Heart right ventricle (tissue), 16 donors: ENCODE measurements around the gene ADGRL3. TPM values are rescaled to one million over a fixed set of nuclear protein-coding genes. Genes with fewer than 3 reads are reported as not detected.

Source experiments
- ATAC-seq, 8 donors: fragments of 200-7000 bp; cut with Tn5 transposase; one replicate each; pipeline ENCODE4 v1.9.1; 2020; ENCODE audit warnings: mild to moderate bottlenecking in 8 of 8, moderate library complexity in 8 of 8, moderate number of reproducible peaks in 1 of 8
- DNase-seq, 2 donors: peaks; one replicate each; pipeline ENCODE4 v3.0.0-alpha.2; 2020
- H3K27ac ChIP-seq, 10 donors: fragments of 200-600 bp; sonication (generic) in 2 of 10; one replicate each; pipeline versions ENCODE4 v1.5.0 to v1.8.0; 2020 to 2022; ENCODE audit warnings: mild to moderate bottlenecking in 3 of 10
- H3K27me3 ChIP-seq, 7 donors: fragments of 200-600 bp; one replicate each; pipeline ENCODE4 v1.8.0; 2021 to 2022; ENCODE audit warnings: mild to moderate bottlenecking in 2 of 7
- H3K36me3 ChIP-seq, 9 donors: fragments of 200-600 bp; sonication (generic) in 1 of 9; one replicate each; pipeline versions ENCODE4 v1.5.0 to v1.8.0; 2020 to 2022; ENCODE audit warnings: mild to moderate bottlenecking in 2 of 9
- H3K4me1 ChIP-seq, 9 donors: fragments of 200-600 bp; sonication (generic) in 1 of 9; one replicate each; pipeline versions ENCODE4 v1.5.0 to v1.8.0; 2020 to 2022; ENCODE audit warnings: mild to moderate bottlenecking in 4 of 9
- H3K4me3 ChIP-seq, 10 donors: fragments of 200-600 bp; sonication (generic) in 2 of 10; one replicate each; pipeline versions ENCODE4 v1.5.0 to v1.8.0; 2020 to 2022; ENCODE audit warnings: mild to moderate bottlenecking in 7 of 10, moderate library complexity in 2 of 10
- H3K9me3 ChIP-seq, 11 donors: fragments of 200-600 bp in 10 of 11; sonication (generic) in 2 of 11; one replicate each; pipeline versions ENCODE4 v1.5.0 to v1.8.0; 2013 to 2022; ENCODE audit warnings: mild to moderate bottlenecking in 2 of 11, control low read depth in 1 of 11, moderate library complexity in 1 of 11
- whole genome bisulfite sequencing, 2 donors: extraction: QIAGEN DNeasy Blood & Tissue Kit; methylation state at CpG; one replicate each; pipeline ENCODE4 v1.1.7; 2013; ENCODE audit warnings: inconsistent platforms in 1 of 2; 5-methylcytosine and 5-hydroxymethylcytosine counted together
- intact Hi-C, 10 donors: fragments of 100-400 bp; cut with DNase I; formaldehyde crosslinking; loops; one replicate each; pipeline versions ENCODE4 v1.11.1 to v1.14.2; 2022
- polyA plus RNA-seq, 2 donors: library from polyadenylated mRNA; stranded (reverse); fragments of 200-250 nt; gene quantifications; one replicate each; pipeline ENCODE4 v1.2.3, GENCODE V29; 2013
- total RNA-seq, 10 donors: library from RNA; stranded (reverse); fragmentation: NEBNext Ultra II Directional in 3 of 10; extraction: Animal tissue kit (Norgen Biotek cat#: 25700) in 3 of 10; gene quantifications; one replicate each; pipeline versions ENCODE4 v1.2.1 to v1.2.4, GENCODE V29; 2021 to 2023
- TF ChIP-seq, protein P1 (sequence below), 9 donors: fragments of 200-600 bp; sonication (generic) in 2 of 9; IDR thresholded peaks; one replicate each; pipeline versions ENCODE4 v1.5.0 to v1.8.0; 2021 to 2022; ENCODE audit warnings: antibody characterized with exemption in 9 of 9, mild to moderate bottlenecking in 5 of 9, moderate library complexity in 1 of 9
- donor health status: Arrhythmogenic right ventricular cardiomyopathy.
- donor health status: ischemic (EF 13 %, LVEDD 7.1; RV severe dilation, severe dysfunction).
- donor health status: healthy with polysubstance abuse.
- donor health status: DM: no; HTN: yes; CAD: no.
- donor health status: DM: no; HTN: no; CAD: no.
- donor health status: ischemic (EF 25% LVEDD 6.9; RV normal size, moderate dysfunction).
- donor health status: ischemic (EF 25% LVEDD 5.7; RV mildly dilated, moderate dysfunction).
- donor health status: healthy.
- donor health status: DM: yes; HTN: yes; CAD: no.
- donor health status: Ischemic cardiomyopathy.
- donor health status: ischemic (EF 35%, LVEDD 5.7; RV mildly dilated, moderate dysfunction).
- donor health status: nonischemic (EF 11% LVEDD 7.7; RV severe dilation, severe dysfunction).
- donor health status: DM: yes; HTN: yes; CAD: no.
- donor health status: PGD.
- donor health status: ischemic (EF 29% LVEDD 5.4; RV normal size, mild dysfunction).
- donor health status: nonischemic (EF 23%, LVEDD 6.1; RV moderate dilation, normal function).

Gene ADGRL3
- total and polyA plus RNA-seq, 12 donors: 0.36 to 20.9 (median 4.6) TPM

- Histone ChIP-seq H3K4me1 (no peaks in the 10 kb centered on the region), H3K27me3 (no peaks in the 10 kb centered on the region), H3K9me3 (peaks cover 0 to 29% (median 12%) of the 10 kb centered on the region in 11 donors), H3K4me3 (no peak overlapping the region), H3K27ac (no peak overlapping the region), H3K36me3 (no peaks in the 10 kb centered on the region)
- intact Hi-C loops: no loop called here
- TF ChIP-seq, protein P1, sequence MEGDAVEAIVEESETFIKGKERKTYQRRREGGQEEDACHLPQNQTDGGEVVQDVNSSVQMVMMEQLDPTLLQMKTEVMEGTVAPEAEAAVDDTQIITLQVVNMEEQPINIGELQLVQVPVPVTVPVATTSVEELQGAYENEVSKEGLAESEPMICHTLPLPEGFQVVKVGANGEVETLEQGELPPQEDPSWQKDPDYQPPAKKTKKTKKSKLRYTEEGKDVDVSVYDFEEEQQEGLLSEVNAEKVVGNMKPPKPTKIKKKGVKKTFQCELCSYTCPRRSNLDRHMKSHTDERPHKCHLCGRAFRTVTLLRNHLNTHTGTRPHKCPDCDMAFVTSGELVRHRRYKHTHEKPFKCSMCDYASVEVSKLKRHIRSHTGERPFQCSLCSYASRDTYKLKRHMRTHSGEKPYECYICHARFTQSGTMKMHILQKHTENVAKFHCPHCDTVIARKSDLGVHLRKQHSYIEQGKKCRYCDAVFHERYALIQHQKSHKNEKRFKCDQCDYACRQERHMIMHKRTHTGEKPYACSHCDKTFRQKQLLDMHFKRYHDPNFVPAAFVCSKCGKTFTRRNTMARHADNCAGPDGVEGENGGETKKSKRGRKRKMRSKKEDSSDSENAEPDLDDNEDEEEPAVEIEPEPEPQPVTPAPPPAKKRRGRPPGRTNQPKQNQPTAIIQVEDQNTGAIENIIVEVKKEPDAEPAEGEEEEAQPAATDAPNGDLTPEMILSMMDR (IDR thresholded peaks at IDR 0.05): no peak
- DNase-seq: no peak
- WGBS, 2 donors: 94 to 97% methylated on average over 1 of the region's 1 CpG
- ATAC-seq: no peak
Observed at GRCh38 chr4:61182915-61183314, 17.2 kb upstream of the ADGRL3 start.

GRCh38 chr4:61185288-61185687, 14.8 kb upstream of the ADGRL3 start:
- Histone ChIP-seq H3K36me3 (no peaks in the 10 kb centered on the region), H3K4me1 (no peaks in the 10 kb centered on the region), H3K9me3 (peaks cover 0 to 29% (median 12%) of the 10 kb centered on the region in 11 donors), H3K27ac (no peak overlapping the region), H3K4me3 (no peak overlapping the region), H3K27me3 (no peaks in the 10 kb centered on the region)
- no peak for DNase-seq
- no peak for ATAC-seq
- TF ChIP-seq, protein P1 (IDR thresholded peaks at IDR 0.05): no peak
- intact Hi-C loops: no loop called here

DNA sequence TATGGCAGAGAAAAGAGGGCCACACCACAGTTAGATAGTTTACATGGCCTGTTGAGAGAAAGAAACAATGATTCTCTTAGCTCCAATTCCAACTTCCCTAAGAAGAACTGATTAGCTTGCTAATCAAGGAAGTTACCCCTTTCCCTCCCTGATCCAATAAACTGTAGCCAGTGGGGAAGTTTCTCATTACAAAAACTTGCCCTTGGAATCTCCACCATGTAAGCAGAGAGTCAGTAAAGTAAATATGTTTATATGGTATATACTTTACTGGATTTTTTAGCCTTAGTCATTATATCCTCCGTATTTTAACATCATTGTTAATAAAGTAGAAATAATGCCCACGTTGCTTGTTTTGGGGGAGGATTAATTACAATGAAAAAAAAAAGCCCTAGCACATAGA, 7.7 kb upstream of the ADGRL3 start:
- no peak overlapping the region for H3K27ac ChIP-seq
- TF ChIP-seq, protein P1 (IDR thresholded peaks at IDR 0.05): no peak
- no peak for DNase-seq
- 87 to 88% methylated on average over 2 of the region's 2 CpGs for WGBS, 2 donors
- no peaks in the 10 kb centered on the region for H3K4me1 ChIP-seq
- no peak overlapping the region for H3K4me3 ChIP-seq
- H3K36me3 ChIP-seq: no peaks in the 10 kb centered on the region
- intact Hi-C loops: no loop called here
- ATAC-seq: no peak
- H3K9me3 ChIP-seq: no peaks in the 10 kb centered on the region
- H3K27me3 ChIP-seq: no peaks in the 10 kb centered on the region

GRCh38 chr4:61193863-61194262, 6.3 kb upstream of the ADGRL3 start:
- Histone ChIP-seq H3K27ac (no peak overlapping the region), H3K27me3 (peaks cover 0 to 4% (median 0%) of the 10 kb centered on the region in 7 donors), H3K4me1 (no peaks in the 10 kb centered on the region), H3K9me3 (no peaks in the 10 kb centered on the region), H3K4me3 (no peak overlapping the region), H3K36me3 (no peaks in the 10 kb centered on the region)
- 91 to 96% methylated on average over 4 of the region's 4 CpGs for WGBS, 2 donors
- no peak for DNase-seq
- TF ChIP-seq, protein P1 (IDR thresholded peaks at IDR 0.05): no peak
- no peak for ATAC-seq
- intact Hi-C loops: no loop called here
